OCI-LY7 (cell line): ENCODE measurements around the gene UBALD1. TPM values are rescaled to one million over a fixed set of nuclear protein-coding genes. Genes with fewer than 3 reads are reported as not detected.

Experiments used
- BruUV-seq: library from RNA; stranded (reverse); fragments of 400-500 nt; replicated peaks from 2 replicates; lab custom pipeline; 2021; lab: Mats Ljungman, UMichigan
- CTCF ChIA-PET: fragments of 300-600 bp; sonication (Branson Sonifier 250); formaldehyde crosslinking; loops from one replicate; lab custom pipeline; 2022; ENCODE audit warnings: antibody characterized with exemption; ENCODE audit not compliant: unreplicated experiment; lab: Charles Lee
- POLR2A ChIA-PET: fragments of 300-600 bp; sonication (Branson Sonifier 250); formaldehyde crosslinking; loops from one replicate; lab custom pipeline; 2022; ENCODE audit warnings: antibody characterized with exemption; lab: Charles Lee
- DNase-seq: peaks from one replicate; pipeline ENCODE4 v3.0.0-alpha.2; 2015; ENCODE audit warnings: low spot score
- H2AFZ ChIP-seq: fragments of 200-600 bp; sonication (generic), shearing (Covaris generic); 2 replicates; pipeline ENCODE4 v1.6.1; 2014; ENCODE audit warnings: mild to moderate bottlenecking, antibody characterized with exemption, low read length, moderate library complexity
- H3K27ac ChIP-seq: fragments of 200-600 bp; sonication (generic); 2 replicates; pipeline ENCODE4 v1.5.1; 2014; ENCODE audit warnings: mixed run types, low read depth, mild to moderate bottlenecking, moderate library complexity, low read length, inconsistent platforms; ENCODE audit not compliant: poor library complexity, severe bottlenecking
- H3K36me3 ChIP-seq: fragments of 200-600 bp; sonication (generic); 2 replicates; pipeline ENCODE4 v1.6.1; 2014; ENCODE audit warnings: mild to moderate bottlenecking, antibody characterized with exemption, low read length, moderate library complexity, mixed read lengths; ENCODE audit not compliant: insufficient read depth
- H3K4me1 ChIP-seq: fragments of 200-600 bp; sonication (generic); 2 replicates; pipeline ENCODE4 v1.5.1; 2014; ENCODE audit warnings: mild to moderate bottlenecking, low read length; ENCODE audit not compliant: insufficient read depth, poor library complexity, severe bottlenecking
- H3K4me2 ChIP-seq: fragments of 200-600 bp; sonication (generic); 2 replicates; pipeline ENCODE4 v1.6.1; 2014; ENCODE audit warnings: mild to moderate bottlenecking, low read length
- H3K4me3 ChIP-seq: fragments of 200-600 bp; sonication (generic); 2 replicates; pipeline ENCODE4 v1.5.1; 2014; ENCODE audit warnings: mild to moderate bottlenecking, low read depth, low read length; ENCODE audit not compliant: poor library complexity, severe bottlenecking
- H3K79me2 ChIP-seq: fragments of 200-600 bp; sonication (generic); 2 replicates; pipeline ENCODE4 v1.6.1; 2016; ENCODE audit warnings: low read depth, mild to moderate bottlenecking, low read length, moderate library complexity, mixed read lengths; ENCODE audit not compliant: insufficient read depth
- H3K9me2 ChIP-seq: fragments of 200-600 bp; sonication (generic); 2 replicates; pipeline ENCODE4 v1.6.1; 2016; ENCODE audit warnings: mild to moderate bottlenecking, low read length, mixed read lengths; ENCODE audit not compliant: insufficient read depth
- H3K9me3 ChIP-seq: fragments of 200-600 bp; sonication (generic); 2 replicates; pipeline ENCODE4 v1.6.1; 2014; ENCODE audit warnings: mild to moderate bottlenecking, mixed run types, low read length, mixed read lengths
- H4K20me1 ChIP-seq: fragments of 200-600 bp; sonication (generic); 2 replicates; pipeline ENCODE4 v1.6.1; 2014; ENCODE audit warnings: mild to moderate bottlenecking, antibody characterized with exemption, low read length, moderate library complexity, mixed read lengths; ENCODE audit not compliant: insufficient read depth
- EZH2phosphoT487 ChIP-seq: fragments of 200-600 bp; sonication (generic); IDR thresholded peaks from 2 replicates; pipeline ENCODE4 v1.6.1; 2018; ENCODE audit warnings: low read depth, borderline replicate concordance, mild to moderate bottlenecking, mixed run types, antibody characterized with exemption, low read length, moderate library complexity, mixed read lengths
- intact Hi-C: fragments of 100-400 bp; cut with micrococcal nuclease; formaldehyde crosslinking; loops from one replicate; pipeline ENCODE4 v1.10.0; 2022; ENCODE audit not compliant: unreplicated experiment
- total RNA-seq, 2 experiments: library from RNA; depleted of rRNA in 1 of 2; stranded (reverse); fragments of >200 nt in 1 of 2; shearing (Covaris generic) in 1 of 2; gene quantifications; 2 replicates each; pipeline ENCODE4 v1.2.3, GENCODE V29; 2014 to 2022
- TF ChIP-seq, protein P1 (sequence below): fragments of 200-600 bp; sonication (generic); conservative IDR thresholded peaks from 2 replicates; pipeline ENCODE4 v1.5.1; 2014; ENCODE audit warnings: mild to moderate bottlenecking, antibody characterized with exemption, low read length, moderate library complexity, mixed read lengths

UBALD1 gene
- total RNA-seq, 2 experiments from 2014 or later, result 11.1 to 34.1 TPM

GRCh38 chr16:4626396-4626795, 11.7 kb upstream of the UBALD1 start:
- intact Hi-C loops, result no loop called here
- H3K36me3 ChIP-seq, result peaks cover 14% of the 10 kb centered on the region
- H3K9me3 ChIP-seq, result no peaks in the 10 kb centered on the region
- peak overlapping the region; percentile 99 for H3K4me3 ChIP-seq
- H4K20me1 ChIP-seq, result no peaks in the 10 kb centered on the region
- no TSS peak for BruUV-seq
- no peaks in the 10 kb centered on the region for H3K9me2 ChIP-seq
- TF ChIP-seq, protein P1, sequence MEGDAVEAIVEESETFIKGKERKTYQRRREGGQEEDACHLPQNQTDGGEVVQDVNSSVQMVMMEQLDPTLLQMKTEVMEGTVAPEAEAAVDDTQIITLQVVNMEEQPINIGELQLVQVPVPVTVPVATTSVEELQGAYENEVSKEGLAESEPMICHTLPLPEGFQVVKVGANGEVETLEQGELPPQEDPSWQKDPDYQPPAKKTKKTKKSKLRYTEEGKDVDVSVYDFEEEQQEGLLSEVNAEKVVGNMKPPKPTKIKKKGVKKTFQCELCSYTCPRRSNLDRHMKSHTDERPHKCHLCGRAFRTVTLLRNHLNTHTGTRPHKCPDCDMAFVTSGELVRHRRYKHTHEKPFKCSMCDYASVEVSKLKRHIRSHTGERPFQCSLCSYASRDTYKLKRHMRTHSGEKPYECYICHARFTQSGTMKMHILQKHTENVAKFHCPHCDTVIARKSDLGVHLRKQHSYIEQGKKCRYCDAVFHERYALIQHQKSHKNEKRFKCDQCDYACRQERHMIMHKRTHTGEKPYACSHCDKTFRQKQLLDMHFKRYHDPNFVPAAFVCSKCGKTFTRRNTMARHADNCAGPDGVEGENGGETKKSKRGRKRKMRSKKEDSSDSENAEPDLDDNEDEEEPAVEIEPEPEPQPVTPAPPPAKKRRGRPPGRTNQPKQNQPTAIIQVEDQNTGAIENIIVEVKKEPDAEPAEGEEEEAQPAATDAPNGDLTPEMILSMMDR, result no peak
- no peak for TF ChIP-seq EZH2phosphoT487
- peak overlapping the region; percentile 93 for H3K4me2 ChIP-seq
- H2AFZ ChIP-seq, result no peak overlapping the region
- no peak overlapping the region for H3K27ac ChIP-seq
- peaks cover 35% of the 10 kb centered on the region; the same call in 1 of the 2 replicates for H3K79me2 ChIP-seq
- H3K4me1 ChIP-seq, result peaks cover 21% of the 10 kb centered on the region
- DNase-seq, result peak; percentile 22
- ChIA-PET CTCF (interaction anchor here (0.5 kb wide), 1 partner anchor 10 kb away, joined by 6 read pairs; no protein-coding TSS in a partner anchor), POLR2A (interaction anchor here (0.6 to 1.5 kb wide), 2 partner anchors 17 to 207 kb away, joined by 3 to 4 read pairs; no protein-coding TSS in a partner anchor)

DNA sequence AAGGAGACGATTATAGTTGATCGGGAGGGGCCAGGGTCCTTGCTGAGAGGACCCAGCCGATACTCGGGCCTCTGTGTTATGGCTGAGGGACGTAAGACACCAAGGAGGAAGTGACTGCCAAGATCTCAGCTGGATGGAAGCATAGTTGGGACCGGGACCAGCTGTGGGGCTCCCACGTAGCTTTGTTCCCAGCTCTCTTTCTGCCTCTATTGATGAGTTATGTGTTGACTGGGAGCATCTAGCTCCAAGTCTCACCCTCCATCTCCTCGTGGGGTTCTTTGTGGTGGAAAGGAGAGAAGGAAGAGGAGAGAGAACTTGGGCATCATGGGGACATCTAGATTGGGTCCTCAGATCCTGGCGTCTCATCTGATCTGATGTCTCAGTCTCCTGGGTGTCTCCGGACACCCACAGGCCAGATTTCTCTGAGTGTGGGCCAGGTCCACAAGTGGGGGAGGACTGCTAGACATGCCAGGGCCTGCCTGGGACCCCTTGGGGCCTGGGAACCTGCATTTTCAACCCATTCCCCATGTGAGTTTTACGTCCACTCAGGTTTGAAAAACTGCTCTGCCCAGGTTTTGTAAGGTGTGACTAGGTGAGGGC, 11.0 kb upstream of the UBALD1 start:
- H4K20me1 ChIP-seq, result no peaks in the 10 kb centered on the region
- peak overlapping the region; percentile 99 for H3K4me3 ChIP-seq
- intact Hi-C loops, result no loop called here
- H3K4me1 ChIP-seq, result peaks cover 21% of the 10 kb centered on the region
- H2AFZ ChIP-seq, result peak overlapping the region; percentile 72; the same call in 1 of the 2 replicates
- DNase-seq, result no peak
- H3K9me3 ChIP-seq, result no peaks in the 10 kb centered on the region
- ChIA-PET POLR2A (interaction anchor here (1.5 kb wide), 1 partner anchor 18 kb away, joined by 4 read pairs; no protein-coding TSS in a partner anchor), CTCF (no interaction called here)
- no TSS peak for BruUV-seq
- H3K79me2 ChIP-seq, result peaks cover 28% of the 10 kb centered on the region; the same call in 1 of the 2 replicates
- H3K27ac ChIP-seq, result peak overlapping the region; percentile 15
- peaks cover 7% of the 10 kb centered on the region for H3K36me3 ChIP-seq
- no peaks in the 10 kb centered on the region for H3K9me2 ChIP-seq
- TF ChIP-seq, protein P1, result no peak
- no peak for TF ChIP-seq EZH2phosphoT487
- H3K4me2 ChIP-seq, result peak overlapping the region; percentile 93
